BLaER1 (cell line): ENCODE data around the gene NUP54.

Source experiments
- H3K27ac ChIP-seq: shearing (Covaris generic); formaldehyde crosslinking; 2 replicates; pipeline ENCODE4 v1.8.1; 2022
- H3K27me3 ChIP-seq: shearing (Covaris generic); formaldehyde crosslinking; 2 replicates; pipeline ENCODE4 v1.8.1; 2022
- H3K36me3 ChIP-seq: shearing (Covaris generic); formaldehyde crosslinking; 2 replicates; pipeline ENCODE4 v1.8.1; 2022
- H3K4me1 ChIP-seq: shearing (Covaris generic); formaldehyde crosslinking; 2 replicates; pipeline ENCODE4 v1.8.1; 2022
- H3K4me2 ChIP-seq: shearing (Covaris generic); formaldehyde crosslinking; 2 replicates; pipeline ENCODE4 v1.8.1; 2022
- H3K4me3 ChIP-seq: shearing (Covaris generic); formaldehyde crosslinking; 2 replicates; pipeline ENCODE4 v1.8.1; 2022
- H3K9ac ChIP-seq: shearing (Covaris generic); formaldehyde crosslinking; 2 replicates; pipeline ENCODE4 v1.8.1; 2022
- H3K9me3 ChIP-seq: shearing (Covaris generic); formaldehyde crosslinking; 2 replicates; pipeline ENCODE4 v1.8.1; 2022
- H4K20me1 ChIP-seq: shearing (Covaris generic); formaldehyde crosslinking; 2 replicates; pipeline ENCODE4 v1.8.1; 2022
- Cebpa-rat ChIP-seq: shearing (Covaris generic); IDR thresholded peaks from 2 replicates; pipeline ENCODE4 v1.8.1; 2022

NUP54 gene

DNA sequence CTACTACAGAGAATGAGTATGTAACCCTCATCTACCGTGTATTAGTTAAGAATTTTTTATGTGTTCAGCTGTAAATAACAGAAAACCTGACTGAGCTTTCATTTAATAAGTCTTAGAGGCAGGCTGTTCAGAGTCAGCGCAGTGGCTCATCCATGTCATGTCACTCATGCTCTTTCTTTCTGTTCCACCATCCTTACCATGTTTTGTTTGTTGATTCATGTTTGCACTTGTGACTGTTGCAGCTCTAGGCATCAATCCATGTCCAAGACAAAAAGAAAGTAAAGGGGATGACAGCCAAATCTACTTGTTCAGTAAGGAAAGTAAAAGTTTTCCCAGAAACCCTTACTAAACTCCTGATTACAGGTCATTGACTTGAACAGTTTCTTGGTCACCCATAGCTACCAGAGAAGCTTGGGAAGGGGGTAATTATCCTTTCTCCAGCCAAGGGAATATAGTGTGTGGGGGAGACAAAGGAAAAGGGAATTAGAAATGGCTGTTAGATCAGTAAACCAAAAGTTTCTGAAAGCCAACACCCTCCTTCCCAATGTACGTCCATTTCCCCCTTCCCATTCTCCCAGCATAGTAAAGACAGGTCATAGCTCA lies 64.7 kb downstream of the NUP54 start:
- Histone ChIP-seq H3K36me3 (no peaks in the 10 kb centered on the region), H3K4me3 (no peak overlapping the region), H3K4me1 (no peaks in the 10 kb centered on the region), H3K27ac (no peak overlapping the region), H3K9me3 (no peaks in the 10 kb centered on the region), H3K4me2 (no peak overlapping the region), H3K27me3 (no peaks in the 10 kb centered on the region), H3K9ac (no peak overlapping the region), H4K20me1 (no peaks in the 10 kb centered on the region)
- no peak for TF ChIP-seq Cebpa-rat

GRCh38 chr4:76078033-76078613 lies 70.1 kb downstream of the NUP54 start:
- Histone ChIP-seq H3K36me3 (no peaks in the 10 kb centered on the region), H3K4me2 (no peak overlapping the region), H3K9me3 (no peaks in the 10 kb centered on the region), H3K4me1 (no peaks in the 10 kb centered on the region), H3K27ac (no peak overlapping the region), H3K9ac (no peak overlapping the region), H3K27me3 (no peaks in the 10 kb centered on the region), H4K20me1 (no peaks in the 10 kb centered on the region), H3K4me3 (no peak overlapping the region)
- TF ChIP-seq Cebpa-rat, result no peak

GRCh38 chr4:76074993-76075600 lies 73.1 kb downstream of the NUP54 start:
- H3K9me3 ChIP-seq, result no peaks in the 10 kb centered on the region
- no peak overlapping the region for H3K4me2 ChIP-seq
- H3K36me3 ChIP-seq, result no peaks in the 10 kb centered on the region
- no peak overlapping the region for H3K9ac ChIP-seq
- H3K27ac ChIP-seq, result no peak overlapping the region
- TF ChIP-seq Cebpa-rat, result no peak
- H4K20me1 ChIP-seq, result no peaks in the 10 kb centered on the region
- no peaks in the 10 kb centered on the region for H3K4me1 ChIP-seq
- H3K4me3 ChIP-seq, result no peak overlapping the region
- H3K27me3 ChIP-seq, result no peaks in the 10 kb centered on the region

- no peaks in the 10 kb centered on the region for H3K27me3 ChIP-seq
- H3K9ac ChIP-seq, result no peak within 1 kb of the TSS
- no peak for TF ChIP-seq Cebpa-rat
- H4K20me1 ChIP-seq, result no peaks in the 10 kb centered on the region
- H3K27ac ChIP-seq, result no peak within 1 kb of the TSS
- H3K4me1 ChIP-seq, result no peaks in the 10 kb centered on the region
- no peak within 1 kb of the TSS for H3K4me2 ChIP-seq
- no peaks in the 10 kb centered on the region for H3K36me3 ChIP-seq
- no peak within 1 kb of the TSS for H3K4me3 ChIP-seq
- no peaks in the 10 kb centered on the region for H3K9me3 ChIP-seq
Measured at GRCh38 chr4:76074468-76074867, 73.7 kb downstream of the NUP54 start, which contains the start of gene ART3. Gene ART3, plus strand, starts transcription at chr4:76074709. Its CDS starts 1,181 bp downstream, at chr4:76075890.

- Histone ChIP-seq H3K9ac (no peak overlapping the region), H3K4me2 (no peak overlapping the region), H3K27ac (no peak overlapping the region), H3K4me3 (no peak overlapping the region), H3K36me3 (no peaks in the 10 kb centered on the region), H3K9me3 (no peaks in the 10 kb centered on the region), H4K20me1 (no peaks in the 10 kb centered on the region), H3K4me1 (no peaks in the 10 kb centered on the region), H3K27me3 (no peaks in the 10 kb centered on the region)
- TF ChIP-seq Cebpa-rat, result no peak
Measured at GRCh38 chr4:76072760-76073159, 75.4 kb downstream of the NUP54 start.

- Histone ChIP-seq H3K27ac (no peak overlapping the region), H3K36me3 (no peaks in the 10 kb centered on the region), H3K4me3 (no peak overlapping the region), H3K4me2 (no peak overlapping the region), H3K9ac (no peak overlapping the region), H3K9me3 (no peaks in the 10 kb centered on the region), H4K20me1 (no peaks in the 10 kb centered on the region), H3K4me1 (no peaks in the 10 kb centered on the region), H3K27me3 (no peaks in the 10 kb centered on the region)
- no peak for TF ChIP-seq Cebpa-rat
Measured at GRCh38 chr4:76067652-76068286, 80.4 kb downstream of the NUP54 start.

DNA sequence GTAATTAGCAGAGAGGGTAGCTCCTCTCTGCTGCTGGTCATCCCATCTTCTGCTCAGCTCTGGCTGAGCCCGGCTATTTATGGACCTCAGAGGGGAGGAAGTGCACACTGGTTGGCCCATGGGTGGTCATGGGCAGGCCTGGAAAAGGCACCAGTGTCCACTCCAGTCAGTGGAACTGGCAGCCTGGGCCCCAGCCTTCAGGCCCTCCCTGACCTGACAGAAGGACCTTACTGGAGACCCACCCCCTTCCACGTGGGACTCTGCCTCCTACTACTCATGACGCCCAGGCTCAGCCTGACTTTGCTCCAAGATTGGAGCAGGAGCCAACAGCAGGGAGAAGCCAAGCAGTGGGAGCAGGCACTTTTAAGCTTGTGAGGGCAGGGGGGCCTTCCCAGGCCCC lies 81.7 kb downstream of the NUP54 start:
- TF ChIP-seq Cebpa-rat, result no peak
- Histone ChIP-seq H3K36me3 (no peaks in the 10 kb centered on the region), H3K27ac (no peak overlapping the region)

More for the DNA sequence above, 81.7 kb downstream of the NUP54 start:
- no peak overlapping the region for H3K9ac ChIP-seq
- H3K4me2 ChIP-seq, result no peak overlapping the region
- H4K20me1 ChIP-seq, result no peaks in the 10 kb centered on the region
- no peaks in the 10 kb centered on the region for H3K9me3 ChIP-seq
- H3K4me1 ChIP-seq, result no peaks in the 10 kb centered on the region
- no peaks in the 10 kb centered on the region for H3K27me3 ChIP-seq
- H3K4me3 ChIP-seq, result no peak overlapping the region
